Activated CD8-positive, alpha-beta memory T cell treated with anti-CD3 and anti-CD28 coated beads for 48 hours (primary cell): ENCODE results near the gene SLC24A3.

ENCODE experiments used
- DNase-seq, 3 experiments: peaks; one replicate each; pipeline ENCODE4 v3.0.0-alpha.2; 2020; ENCODE audit warnings: low read depth in 2 of 3, low spot score in 2 of 3

SLC24A3 gene

DNA sequence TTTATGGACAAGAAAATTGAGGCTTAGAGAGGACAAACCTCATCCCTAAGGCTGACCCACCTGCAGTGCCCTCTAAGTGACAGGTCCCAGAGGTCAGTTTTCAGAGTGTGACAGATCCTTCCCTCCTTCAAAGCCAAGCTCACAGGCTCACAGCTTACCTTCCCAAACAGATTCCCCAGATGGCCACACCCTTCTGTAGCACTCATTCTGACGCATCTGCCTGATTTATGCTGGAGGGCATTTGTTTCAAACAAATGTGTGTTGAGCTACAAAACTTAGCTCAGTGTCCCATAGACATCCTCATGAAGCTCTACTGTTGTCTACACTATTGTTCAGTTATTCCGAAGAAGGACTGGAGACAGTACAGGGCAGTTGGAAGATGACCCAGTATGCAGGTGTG lies 485.0 kb downstream of the SLC24A3 start:
- DNase-seq, result no peak

GRCh38 chr20:19699180-19699971 lies 486.9 kb downstream of the SLC24A3 start:
- DNase-seq, result no peak

- DNase-seq, result no peak
Measured at GRCh38 chr20:19701429-19701828, 489.0 kb downstream of the SLC24A3 start.

- no peak for DNase-seq
Measured at GRCh38 chr20:19706463-19706862, 494.0 kb downstream of the SLC24A3 start.

DNA sequence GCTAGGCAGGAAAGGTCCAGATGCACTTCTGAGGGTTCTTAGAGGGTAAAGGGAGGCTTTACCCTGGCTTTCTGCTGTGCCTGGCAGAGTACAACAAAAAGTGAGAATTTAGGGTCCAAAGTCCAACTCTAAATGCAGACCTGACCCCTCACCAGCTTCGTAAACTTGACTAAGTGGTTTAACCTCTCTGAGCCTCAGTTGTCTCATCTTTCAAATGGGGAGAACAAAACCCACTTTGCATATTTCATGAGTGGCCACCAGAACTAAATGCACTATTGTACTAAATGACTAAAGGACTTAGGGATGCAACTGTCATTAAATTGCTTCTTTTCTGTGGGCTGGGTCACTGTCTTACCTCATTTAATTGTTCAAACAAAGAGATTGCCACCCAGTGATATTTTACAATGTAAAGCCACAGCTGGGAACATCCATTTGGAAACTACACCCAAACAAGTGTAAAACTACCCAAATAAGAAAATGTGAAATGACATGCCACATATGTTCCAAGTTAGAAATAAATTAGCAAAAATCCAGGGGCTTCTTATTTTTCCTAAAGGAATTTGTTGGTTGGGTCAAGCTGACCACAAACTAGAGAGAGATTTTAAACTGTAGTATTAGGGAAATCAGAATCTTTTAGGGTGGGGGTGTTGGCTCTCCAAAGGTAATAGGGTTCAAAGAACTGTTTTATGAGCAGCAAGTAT lies 497.3 kb downstream of the SLC24A3 start:
- DNase-seq, result no peak

DNA sequence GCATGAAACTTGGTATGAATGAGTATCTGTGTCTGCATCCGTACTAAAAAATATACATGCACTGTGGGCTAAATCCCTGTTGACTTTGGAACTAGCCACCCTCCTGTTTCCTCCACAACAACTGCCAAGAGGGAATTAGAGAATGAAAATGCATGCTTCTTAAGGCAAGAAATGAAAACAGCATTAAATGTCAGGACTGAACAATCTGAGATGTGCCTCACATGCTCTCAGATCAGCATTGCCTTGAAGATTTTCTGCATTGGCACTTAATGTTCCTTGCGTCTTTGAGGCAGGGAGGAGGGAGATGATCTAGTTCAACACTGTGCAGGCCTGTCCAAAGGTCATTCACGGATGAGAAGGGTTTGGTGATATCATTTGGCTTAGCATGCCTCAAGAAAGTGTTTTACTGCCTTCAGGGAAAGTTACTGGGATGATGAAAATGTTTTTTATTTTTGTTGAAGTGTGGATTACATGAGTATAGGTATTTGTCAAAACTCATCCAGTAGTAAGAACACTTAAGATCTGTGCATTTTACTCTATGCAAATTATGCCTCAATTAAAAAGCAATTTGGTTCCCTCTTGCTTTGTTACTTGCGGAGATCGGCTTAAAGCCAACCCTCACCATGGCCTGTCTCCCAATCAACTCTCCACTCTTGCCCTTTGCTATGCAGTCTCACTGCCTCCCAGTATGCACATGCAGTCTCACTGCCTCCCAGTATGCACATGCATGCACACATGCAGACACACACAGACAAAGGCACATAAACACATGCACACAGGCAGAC lies 498.1 kb downstream of the SLC24A3 start:
- no peak for DNase-seq

DNA sequence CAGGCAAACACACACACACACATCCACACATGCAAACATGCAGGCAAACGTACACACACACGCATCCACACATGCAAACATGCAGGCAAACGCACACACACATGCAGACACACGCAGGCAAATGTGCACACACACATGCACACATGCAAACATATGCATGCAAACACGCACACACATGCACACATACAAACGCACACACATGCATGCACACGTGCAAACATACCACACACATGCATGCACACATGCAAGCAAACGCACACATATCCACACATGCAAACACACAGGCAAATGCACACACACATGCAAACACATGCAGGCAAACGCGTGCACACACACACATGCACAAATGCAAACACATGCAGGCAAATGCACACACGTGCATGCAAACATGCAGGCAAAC lies 498.7 kb downstream of the SLC24A3 start:
- DNase-seq, result no peak

- DNase-seq, result no peak
Measured at GRCh38 chr20:19712721-19713260, 500.3 kb downstream of the SLC24A3 start.

- DNase-seq, result no peak
Measured at GRCh38 chr20:19713822-19714578, 501.6 kb downstream of the SLC24A3 start.

DNA sequence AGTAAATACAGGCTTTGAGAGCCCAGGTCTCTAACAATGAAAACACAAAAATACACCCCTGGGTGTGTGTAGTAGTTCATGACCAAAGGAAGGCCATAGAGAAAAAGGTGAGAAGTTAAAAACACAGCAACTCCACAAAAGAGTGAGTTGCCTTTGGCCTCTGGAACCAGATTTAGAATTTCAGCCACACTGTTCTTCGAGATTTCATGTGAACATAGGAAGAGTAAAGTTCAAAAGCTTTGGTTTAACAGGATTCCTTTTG lies 502.1 kb downstream of the SLC24A3 start:
- DNase-seq, result no peak

DNA sequence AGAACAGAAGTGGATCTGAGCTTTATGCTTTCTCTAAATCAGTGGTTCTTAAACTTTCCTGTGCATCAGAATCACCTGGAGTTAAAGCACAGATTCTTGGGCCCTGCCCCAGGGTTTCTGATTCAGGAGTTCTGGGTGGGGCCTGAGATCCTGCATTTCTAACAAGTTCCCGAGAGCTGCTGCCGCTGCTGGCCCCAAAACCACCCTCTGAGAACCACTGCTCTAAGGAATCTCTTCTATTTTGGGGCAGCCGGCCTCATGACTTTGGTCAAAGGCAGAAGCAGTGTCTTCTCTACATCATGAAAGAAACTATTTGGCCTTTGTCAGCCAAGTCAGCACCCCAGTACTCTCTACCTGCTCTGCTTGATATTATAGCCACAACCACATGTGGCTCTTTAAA lies 503.5 kb downstream of the SLC24A3 start:
- DNase-seq, result no peak

- no peak for DNase-seq
Measured at GRCh38 chr20:19718880-19719279, 506.4 kb downstream of the SLC24A3 start.

GRCh38 chr20:19720991-19721390 lies 508.5 kb downstream of the SLC24A3 start:
- DNase-seq, result no peak

DNA sequence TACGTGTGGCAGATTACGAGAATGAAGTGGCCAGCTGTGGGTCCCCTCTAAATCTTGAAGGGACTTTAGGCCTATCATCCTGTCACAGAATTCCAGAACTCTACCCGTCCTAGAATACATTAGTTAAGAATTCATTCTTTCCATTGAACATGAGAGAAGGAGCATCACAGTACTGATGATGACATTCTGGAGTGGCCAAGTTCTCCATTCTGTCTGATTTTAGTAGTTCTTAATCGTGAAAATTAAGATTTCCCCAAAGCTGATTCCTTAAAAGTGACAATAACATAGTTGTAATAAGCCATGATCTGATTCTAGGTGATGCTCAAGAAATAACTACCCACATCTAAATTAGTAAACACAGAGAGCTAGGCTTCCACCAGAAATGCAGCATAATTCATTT lies 510.6 kb downstream of the SLC24A3 start:
- DNase-seq, result no peak

DNA sequence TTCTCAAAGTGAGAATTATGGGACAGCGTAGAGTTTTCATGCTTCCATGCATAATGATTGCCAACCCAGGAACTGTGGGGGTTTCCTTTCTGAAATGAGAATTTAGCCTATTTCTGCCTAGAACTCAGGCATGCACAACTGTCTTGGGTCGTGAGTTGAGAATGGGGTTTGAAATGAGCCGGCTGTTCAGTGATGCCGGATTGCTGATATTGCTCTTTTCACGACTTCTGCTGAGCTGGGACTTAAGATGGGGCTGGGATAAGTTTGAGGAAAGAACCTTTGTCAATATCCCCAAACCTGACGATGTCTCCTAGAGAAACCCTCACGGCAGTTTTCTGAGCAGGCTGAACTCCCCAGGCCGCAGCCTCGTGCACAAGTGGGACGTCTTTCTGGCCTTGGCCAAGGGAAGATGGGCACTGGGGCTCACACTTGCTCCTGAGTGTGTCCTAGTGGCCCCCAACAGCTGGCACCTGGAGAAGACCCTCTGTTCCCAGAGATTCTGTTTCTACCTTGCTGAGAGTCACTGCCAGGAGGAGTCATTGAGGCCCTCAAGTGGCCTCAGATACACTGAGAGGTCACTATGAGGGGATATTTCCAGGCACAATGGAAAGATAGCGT lies 511.5 kb downstream of the SLC24A3 start:
- DNase-seq, result no peak

- no peak for DNase-seq
Measured at GRCh38 chr20:19725373-19725772, 512.9 kb downstream of the SLC24A3 start.

- DNase-seq, result no peak
Measured at GRCh38 chr20:19725814-19726525, 513.5 kb downstream of the SLC24A3 start.

- DNase-seq, result no peak
Measured at GRCh38 chr20:19727251-19727847, 514.9 kb downstream of the SLC24A3 start.

DNA sequence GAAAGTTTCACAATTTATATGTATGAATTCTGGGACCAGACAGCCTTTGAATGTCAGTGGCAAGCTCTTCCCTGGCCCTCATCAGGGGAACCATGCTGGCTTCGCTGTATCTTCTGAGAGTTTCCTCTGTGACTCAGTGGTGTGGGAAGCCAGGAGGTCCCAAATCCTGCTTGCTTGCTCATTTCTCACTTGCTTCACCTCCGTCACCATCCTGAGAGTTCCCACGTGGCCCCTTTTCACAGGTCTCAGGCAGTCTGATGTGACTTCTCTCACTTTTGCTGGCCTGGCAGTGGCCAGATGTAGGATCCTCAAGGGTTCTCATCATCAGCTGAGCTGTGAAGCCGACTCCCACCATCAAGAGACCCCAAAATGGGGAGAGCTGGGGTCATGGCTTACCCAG lies 517.2 kb downstream of the SLC24A3 start:
- no peak for DNase-seq

GRCh38 chr20:19730706-19731105 lies 518.3 kb downstream of the SLC24A3 start:
- no peak for DNase-seq
